Measurements from ENCODE around the gene SPECC1L. TPM values are rescaled to one million over a fixed set of nuclear protein-coding genes. Genes with fewer than 3 reads are reported as not detected.

SPECC1L gene, protein sequence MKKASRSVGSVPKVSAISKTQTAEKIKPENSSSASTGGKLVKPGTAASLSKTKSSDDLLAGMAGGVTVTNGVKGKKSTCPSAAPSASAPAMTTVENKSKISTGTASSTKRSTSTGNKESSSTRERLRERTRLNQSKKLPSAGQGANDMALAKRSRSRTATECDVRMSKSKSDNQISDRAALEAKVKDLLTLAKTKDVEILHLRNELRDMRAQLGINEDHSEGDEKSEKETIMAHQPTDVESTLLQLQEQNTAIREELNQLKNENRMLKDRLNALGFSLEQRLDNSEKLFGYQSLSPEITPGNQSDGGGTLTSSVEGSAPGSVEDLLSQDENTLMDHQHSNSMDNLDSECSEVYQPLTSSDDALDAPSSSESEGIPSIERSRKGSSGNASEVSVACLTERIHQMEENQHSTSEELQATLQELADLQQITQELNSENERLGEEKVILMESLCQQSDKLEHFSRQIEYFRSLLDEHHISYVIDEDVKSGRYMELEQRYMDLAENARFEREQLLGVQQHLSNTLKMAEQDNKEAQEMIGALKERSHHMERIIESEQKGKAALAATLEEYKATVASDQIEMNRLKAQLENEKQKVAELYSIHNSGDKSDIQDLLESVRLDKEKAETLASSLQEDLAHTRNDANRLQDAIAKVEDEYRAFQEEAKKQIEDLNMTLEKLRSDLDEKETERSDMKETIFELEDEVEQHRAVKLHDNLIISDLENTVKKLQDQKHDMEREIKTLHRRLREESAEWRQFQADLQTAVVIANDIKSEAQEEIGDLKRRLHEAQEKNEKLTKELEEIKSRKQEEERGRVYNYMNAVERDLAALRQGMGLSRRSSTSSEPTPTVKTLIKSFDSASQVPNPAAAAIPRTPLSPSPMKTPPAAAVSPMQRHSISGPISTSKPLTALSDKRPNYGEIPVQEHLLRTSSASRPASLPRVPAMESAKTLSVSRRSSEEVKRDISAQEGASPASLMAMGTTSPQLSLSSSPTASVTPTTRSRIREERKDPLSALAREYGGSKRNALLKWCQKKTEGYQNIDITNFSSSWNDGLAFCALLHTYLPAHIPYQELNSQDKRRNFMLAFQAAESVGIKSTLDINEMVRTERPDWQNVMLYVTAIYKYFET
- polyA plus RNA-seq = 10 to 100 TPM; 11.0 to 11.4 TPM

DNA sequence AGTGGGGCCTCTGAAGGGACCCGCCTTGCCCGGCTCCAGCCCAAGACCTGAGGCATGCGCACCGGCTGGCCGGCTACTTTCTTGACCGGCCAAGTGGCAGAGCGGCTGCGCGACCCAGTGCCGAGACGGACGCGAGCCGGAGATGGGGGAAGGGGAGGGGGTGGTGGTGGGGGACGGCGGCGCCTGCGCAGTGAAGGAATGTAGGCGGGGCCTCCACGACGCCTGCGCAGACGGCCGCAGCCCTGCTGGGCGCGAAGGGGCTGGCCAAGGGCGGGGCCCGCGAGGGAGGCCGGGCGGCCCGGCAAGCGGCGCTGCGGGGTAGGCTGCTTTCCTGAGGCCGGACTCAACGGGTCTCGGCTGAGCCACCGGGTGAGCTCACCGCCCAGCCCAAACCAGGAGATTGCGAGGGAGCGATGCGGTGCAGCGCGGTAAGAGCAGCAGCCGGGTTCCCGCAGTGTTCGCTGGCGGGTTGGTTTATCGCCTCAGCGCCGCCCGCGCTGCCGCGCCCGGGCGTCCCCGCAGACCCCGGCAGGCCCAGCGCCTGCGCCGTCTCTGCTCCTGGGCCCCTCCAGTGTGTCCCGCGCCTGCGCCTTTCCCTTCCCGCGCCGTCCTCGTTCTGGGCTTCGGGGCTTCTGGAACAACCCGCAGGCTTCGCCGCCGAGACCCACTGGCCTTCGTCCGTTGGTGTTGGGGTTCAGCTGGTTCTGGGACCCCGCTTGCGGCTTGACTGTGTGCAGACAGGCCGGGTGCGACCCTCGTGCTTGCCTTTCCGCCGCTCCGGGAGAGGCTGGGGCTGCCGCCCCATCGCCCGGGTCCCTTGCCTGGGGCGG lies at the start of gene SPECC1L:
Gene SPECC1L, plus strand, starts transcription at position 276 of the 830 bp plus-strand sequence. CDS start 31,401 bp downstream, outside the sequence.
- H3K36me3 ChIP-seq (ENCODE audit: control insufficient read depth in 2 of 2, insufficient read depth in 2 of 2, low read length in 1 of 2) = no peaks in the 10 kb centered on the region
- peak within 1 kb of the TSS; percentile 90 to 91 for H3K27ac ChIP-seq (ENCODE audit: low read depth in 2 of 2, low read length in 1 of 2)
- H3K4me1 ChIP-seq (ENCODE audit: control insufficient read depth in 2 of 2, insufficient read depth in 2 of 2, low read length in 1 of 2) = peaks cover 2 to 3% of the 10 kb centered on the region in 2 donors
- no peaks in the 10 kb centered on the region for H3K27me3 ChIP-seq (ENCODE audit: control insufficient read depth in 1 of 2, insufficient read depth in 2 of 2, low read length in 2 of 2)
- 0 to 1% methylated on average over 80 to 89 of the region's 89 CpGs for WGBS, 2 donors
- peak within 1 kb of the TSS; percentile 87 to 94 for H3K4me3 ChIP-seq (ENCODE audit: low read depth in 1 of 2, low read length in 2 of 2)
- no peaks in the 10 kb centered on the region for H3K9me3 ChIP-seq (ENCODE audit: control insufficient read depth in 2 of 2, insufficient read depth in 1 of 2, low read depth in 1 of 2, low read length in 1 of 2)

DNA sequence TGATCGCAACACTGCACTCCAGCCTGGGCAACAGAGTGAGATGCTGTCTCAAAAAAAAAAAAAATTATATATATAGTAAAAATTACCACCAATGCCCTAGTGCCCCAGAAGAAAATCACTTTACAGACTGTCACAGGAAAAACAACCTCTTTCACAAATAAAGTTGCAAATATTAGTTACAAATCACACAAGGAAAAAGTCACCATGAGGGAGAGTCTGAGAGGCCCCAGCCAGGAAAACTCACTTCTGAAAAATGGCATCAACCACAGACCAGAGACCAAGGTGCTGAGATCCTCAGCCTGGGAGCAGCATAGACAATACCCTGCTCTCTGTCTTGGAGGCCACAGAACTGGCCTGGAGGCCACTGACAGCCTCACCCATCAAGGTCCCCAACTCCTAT lies 46.2 kb upstream of the SPECC1L start:
- Histone ChIP-seq H3K27ac (ENCODE audit: low read depth in 2 of 2, low read length in 1 of 2) (no peak overlapping the region), H3K27me3 (ENCODE audit: control insufficient read depth in 1 of 2, insufficient read depth in 2 of 2, low read length in 2 of 2) (no peaks in the 10 kb centered on the region), H3K4me1 (ENCODE audit: control insufficient read depth in 2 of 2, insufficient read depth in 2 of 2, low read length in 1 of 2) (no peaks in the 10 kb centered on the region), H3K36me3 (ENCODE audit: control insufficient read depth in 2 of 2, insufficient read depth in 2 of 2, low read length in 1 of 2) (peaks cover 2 to 3% of the 10 kb centered on the region in 2 donors), H3K9me3 (ENCODE audit: control insufficient read depth in 2 of 2, insufficient read depth in 1 of 2, low read depth in 1 of 2, low read length in 1 of 2) (peaks cover 7% of the 10 kb centered on the region in 2 donors), H3K4me3 (ENCODE audit: low read depth in 1 of 2, low read length in 2 of 2) (no peak overlapping the region)
- 80 to 100% methylated on average over 1 of the region's 1 CpG for WGBS, 2 donors

DNA sequence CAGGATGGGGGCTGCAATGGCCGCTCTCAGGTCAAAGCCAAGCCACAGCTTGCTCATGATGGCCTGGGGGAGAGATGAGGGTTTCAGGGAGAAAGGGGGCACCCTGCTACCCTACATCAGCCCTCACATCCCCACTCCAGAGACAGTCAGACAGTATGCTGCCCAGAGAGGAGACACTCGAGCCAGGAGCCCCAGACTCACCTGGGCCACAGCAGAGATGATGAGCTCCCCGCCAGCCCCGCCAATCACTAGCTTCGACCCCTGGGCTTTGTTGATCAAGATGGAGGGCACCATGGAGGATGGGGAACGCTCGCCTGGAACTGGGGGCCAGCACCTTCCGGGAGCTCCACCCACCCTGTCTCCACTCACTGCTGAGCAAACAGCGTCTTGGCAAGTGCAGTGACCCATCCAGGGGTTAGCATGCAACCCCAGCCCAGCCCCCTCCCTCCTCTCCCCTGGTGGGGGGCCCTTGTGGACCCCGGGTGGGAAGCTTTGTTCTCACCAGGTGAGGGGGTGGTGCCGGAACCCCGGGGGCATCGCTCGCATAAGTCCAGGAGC lies 45.5 kb upstream of the SPECC1L start:
- Histone ChIP-seq H3K27me3 (ENCODE audit: control insufficient read depth in 1 of 2, insufficient read depth in 2 of 2, low read length in 2 of 2) (no peaks in the 10 kb centered on the region), H3K4me1 (ENCODE audit: control insufficient read depth in 2 of 2, insufficient read depth in 2 of 2, low read length in 1 of 2) (no peaks in the 10 kb centered on the region), H3K4me3 (ENCODE audit: low read depth in 1 of 2, low read length in 2 of 2) (no peak overlapping the region), H3K27ac (ENCODE audit: low read depth in 2 of 2, low read length in 1 of 2) (no peak overlapping the region), H3K9me3 (ENCODE audit: control insufficient read depth in 2 of 2, insufficient read depth in 1 of 2, low read depth in 1 of 2, low read length in 1 of 2) (peaks cover 7% of the 10 kb centered on the region in 2 donors), H3K36me3 (ENCODE audit: control insufficient read depth in 2 of 2, insufficient read depth in 2 of 2, low read length in 1 of 2) (peaks cover 2 to 3% of the 10 kb centered on the region in 2 donors)
- WGBS, 2 donors = 82 to 89% methylated on average over 12 to 14 of the region's 14 CpGs

DNA sequence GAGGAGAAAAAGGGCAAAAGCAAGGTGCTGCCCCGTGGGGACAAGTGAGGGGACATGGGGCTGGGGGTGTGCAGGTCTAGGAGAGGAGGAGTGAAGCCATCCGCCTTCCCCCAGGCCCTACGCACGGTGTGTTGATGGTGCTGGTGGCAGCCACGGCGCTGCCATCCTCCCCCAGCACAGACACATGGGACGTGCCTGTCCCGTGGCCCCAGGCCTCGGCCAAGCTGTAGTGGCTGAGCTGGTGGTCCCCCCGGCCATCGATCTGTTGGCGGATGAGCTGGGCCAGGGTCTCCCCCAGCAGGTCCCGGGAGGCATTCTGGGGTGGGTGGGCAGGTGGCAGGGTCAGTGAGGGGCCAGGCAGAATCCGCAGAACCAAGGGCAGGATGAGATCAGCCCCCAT lies 44.7 kb upstream of the SPECC1L start:
- peaks cover 2 to 3% of the 10 kb centered on the region in 2 donors for H3K36me3 ChIP-seq (ENCODE audit: control insufficient read depth in 2 of 2, insufficient read depth in 2 of 2, low read length in 1 of 2)
- H3K9me3 ChIP-seq (ENCODE audit: control insufficient read depth in 2 of 2, insufficient read depth in 1 of 2, low read depth in 1 of 2, low read length in 1 of 2) = peaks cover 7% of the 10 kb centered on the region in 2 donors
- WGBS, 2 donors = 96% methylated on average over 12 to 14 of the region's 14 CpGs
- no peak overlapping the region for H3K4me3 ChIP-seq (ENCODE audit: low read depth in 1 of 2, low read length in 2 of 2)
- H3K27me3 ChIP-seq (ENCODE audit: control insufficient read depth in 1 of 2, insufficient read depth in 2 of 2, low read length in 2 of 2) = no peaks in the 10 kb centered on the region
- H3K27ac ChIP-seq (ENCODE audit: low read depth in 2 of 2, low read length in 1 of 2) = no peak overlapping the region
- no peaks in the 10 kb centered on the region for H3K4me1 ChIP-seq (ENCODE audit: control insufficient read depth in 2 of 2, insufficient read depth in 2 of 2, low read length in 1 of 2)

DNA sequence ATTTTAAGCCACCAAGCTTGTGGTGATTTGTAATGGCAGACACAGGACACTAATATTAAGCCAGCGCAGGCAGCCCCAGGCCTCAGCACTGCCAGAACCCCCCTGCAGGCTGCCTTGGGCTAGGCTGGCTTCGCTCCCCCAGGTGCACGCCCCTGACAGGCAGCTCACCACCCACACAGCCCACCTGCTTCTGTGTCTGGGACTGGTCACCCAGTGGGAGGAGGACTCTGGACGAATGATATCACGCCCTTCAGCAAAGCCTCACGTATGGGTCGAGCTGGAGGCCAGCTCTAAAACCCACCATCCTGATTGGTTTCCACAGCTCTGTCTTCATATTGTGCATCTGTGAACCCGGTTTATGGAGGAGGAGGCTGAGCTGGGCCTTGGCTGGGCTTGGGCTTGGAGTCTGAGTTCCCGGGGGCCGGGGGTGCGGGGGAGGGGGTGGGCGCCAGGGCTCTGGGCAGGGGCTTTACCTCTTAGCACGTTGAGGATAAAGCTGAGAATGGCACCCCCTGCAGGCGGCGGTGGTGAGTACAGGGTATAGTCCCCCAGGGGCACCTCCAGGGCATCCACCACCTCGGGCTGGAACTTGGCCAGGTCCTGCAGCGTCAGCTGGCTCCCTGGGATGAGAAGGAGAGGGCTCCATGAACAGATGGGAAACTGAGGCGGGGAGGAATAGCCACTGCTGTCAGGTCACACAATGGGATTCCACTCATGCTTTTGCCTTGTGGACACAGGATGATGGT lies 39.5 kb upstream of the SPECC1L start:
- no peak overlapping the region for H3K4me3 ChIP-seq (ENCODE audit: low read depth in 1 of 2, low read length in 2 of 2)
- H3K4me1 ChIP-seq (ENCODE audit: control insufficient read depth in 2 of 2, insufficient read depth in 2 of 2, low read length in 1 of 2) = no peaks in the 10 kb centered on the region
- no peaks in the 10 kb centered on the region for H3K9me3 ChIP-seq (ENCODE audit: control insufficient read depth in 2 of 2, insufficient read depth in 1 of 2, low read depth in 1 of 2, low read length in 1 of 2)
- H3K36me3 ChIP-seq (ENCODE audit: control insufficient read depth in 2 of 2, insufficient read depth in 2 of 2, low read length in 1 of 2) = no peaks in the 10 kb centered on the region
- 58 to 59% methylated on average over 18 of the region's 18 CpGs for WGBS, 2 donors
- no peaks in the 10 kb centered on the region for H3K27me3 ChIP-seq (ENCODE audit: control insufficient read depth in 1 of 2, insufficient read depth in 2 of 2, low read length in 2 of 2)
- no peak overlapping the region for H3K27ac ChIP-seq (ENCODE audit: low read depth in 2 of 2, low read length in 1 of 2)

DNA sequence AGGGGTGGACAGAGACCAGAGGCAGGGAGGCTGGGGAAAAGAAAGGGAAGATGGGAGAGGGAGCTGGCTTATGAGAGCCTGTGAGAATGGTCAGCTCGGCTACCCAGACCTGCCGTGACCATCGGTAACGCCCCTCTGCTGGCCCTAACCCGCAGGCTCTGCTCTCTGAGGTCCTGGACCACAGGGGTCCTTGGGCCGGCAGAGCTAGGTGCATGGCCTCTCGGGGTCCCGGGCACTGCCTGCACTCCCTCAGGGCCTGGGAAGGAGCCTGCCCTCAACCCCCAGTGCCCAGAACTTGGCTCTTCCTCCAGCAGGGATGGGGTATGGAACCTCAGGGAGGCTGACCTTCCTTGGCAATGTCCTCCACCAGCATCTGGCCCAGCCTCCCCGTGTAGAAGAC lies 38.9 kb upstream of the SPECC1L start:
- Histone ChIP-seq H3K27ac (ENCODE audit: low read depth in 2 of 2, low read length in 1 of 2) (no peak overlapping the region), H3K4me1 (ENCODE audit: control insufficient read depth in 2 of 2, insufficient read depth in 2 of 2, low read length in 1 of 2) (no peaks in the 10 kb centered on the region), H3K9me3 (ENCODE audit: control insufficient read depth in 2 of 2, insufficient read depth in 1 of 2, low read depth in 1 of 2, low read length in 1 of 2) (no peaks in the 10 kb centered on the region), H3K4me3 (ENCODE audit: low read depth in 1 of 2, low read length in 2 of 2) (no peak overlapping the region), H3K36me3 (ENCODE audit: control insufficient read depth in 2 of 2, insufficient read depth in 2 of 2, low read length in 1 of 2) (no peaks in the 10 kb centered on the region), H3K27me3 (ENCODE audit: control insufficient read depth in 1 of 2, insufficient read depth in 2 of 2, low read length in 2 of 2) (no peaks in the 10 kb centered on the region)
- 88 to 91% methylated on average over 7 to 9 of the region's 9 CpGs for WGBS, 2 donors

DNA sequence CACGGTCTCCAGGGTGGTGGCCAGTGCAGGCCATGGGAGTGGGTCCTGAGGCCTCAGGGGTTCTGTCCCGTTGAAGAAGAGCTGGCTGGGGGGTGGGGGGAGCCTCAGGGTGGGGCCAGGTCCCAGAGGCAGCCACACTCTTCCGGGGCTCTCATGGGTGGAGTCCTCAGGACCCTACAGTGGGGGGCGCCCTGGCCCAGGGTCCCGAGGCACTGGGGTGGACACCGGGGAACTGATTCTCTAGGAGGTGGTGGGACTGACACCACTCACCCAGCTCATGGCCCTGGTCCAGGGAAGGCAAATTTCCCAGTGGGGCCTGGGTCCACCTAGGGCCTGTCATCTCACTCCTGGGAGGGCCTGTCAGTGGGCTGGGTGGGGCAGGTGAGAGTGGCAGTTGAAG lies 38.5 kb upstream of the SPECC1L start:
- 91 to 93% methylated on average over 6 of the region's 6 CpGs for WGBS, 2 donors
- Histone ChIP-seq H3K4me3 (ENCODE audit: low read depth in 1 of 2, low read length in 2 of 2) (no peak overlapping the region), H3K36me3 (ENCODE audit: control insufficient read depth in 2 of 2, insufficient read depth in 2 of 2, low read length in 1 of 2) (no peaks in the 10 kb centered on the region), H3K27me3 (ENCODE audit: control insufficient read depth in 1 of 2, insufficient read depth in 2 of 2, low read length in 2 of 2) (no peaks in the 10 kb centered on the region), H3K9me3 (ENCODE audit: control insufficient read depth in 2 of 2, insufficient read depth in 1 of 2, low read depth in 1 of 2, low read length in 1 of 2) (no peaks in the 10 kb centered on the region), H3K4me1 (ENCODE audit: control insufficient read depth in 2 of 2, insufficient read depth in 2 of 2, low read length in 1 of 2) (no peaks in the 10 kb centered on the region), H3K27ac (ENCODE audit: low read depth in 2 of 2, low read length in 1 of 2) (no peak overlapping the region)

DNA sequence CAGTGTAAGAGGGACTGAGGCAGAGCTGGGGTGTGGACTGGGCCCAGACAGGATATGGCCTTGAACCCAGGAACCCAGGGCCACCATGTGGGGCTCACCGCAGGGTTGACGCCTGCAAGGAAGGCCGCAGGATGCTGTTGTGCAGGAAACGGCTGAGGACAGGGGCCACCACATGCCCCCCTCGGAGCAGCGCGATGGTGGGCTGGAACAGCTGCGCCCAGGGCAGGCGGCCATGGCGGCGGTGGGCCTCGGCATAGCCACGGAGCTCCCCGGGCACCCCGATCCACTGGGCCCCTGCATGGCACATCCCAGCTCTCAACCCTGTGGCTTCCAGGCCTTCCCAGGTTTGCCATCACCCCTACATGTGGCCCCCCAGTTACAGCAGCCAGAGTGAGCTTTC lies 37.9 kb upstream of the SPECC1L start:
- no peaks in the 10 kb centered on the region for H3K27me3 ChIP-seq (ENCODE audit: control insufficient read depth in 1 of 2, insufficient read depth in 2 of 2, low read length in 2 of 2)
- H3K4me1 ChIP-seq (ENCODE audit: control insufficient read depth in 2 of 2, insufficient read depth in 2 of 2, low read length in 1 of 2) = no peaks in the 10 kb centered on the region
- WGBS, 2 donors = 90 to 95% methylated on average over 11 to 15 of the region's 15 CpGs
- H3K27ac ChIP-seq (ENCODE audit: low read depth in 2 of 2, low read length in 1 of 2) = no peak overlapping the region
- no peaks in the 10 kb centered on the region for H3K36me3 ChIP-seq (ENCODE audit: control insufficient read depth in 2 of 2, insufficient read depth in 2 of 2, low read length in 1 of 2)
- H3K4me3 ChIP-seq (ENCODE audit: low read depth in 1 of 2, low read length in 2 of 2) = no peak overlapping the region
- no peaks in the 10 kb centered on the region for H3K9me3 ChIP-seq (ENCODE audit: control insufficient read depth in 2 of 2, insufficient read depth in 1 of 2, low read depth in 1 of 2, low read length in 1 of 2)
